Kidney tubule cell (primary cell): Measurements from ENCODE around the gene GADD45GIP1.
"Not testable (repeated sequence)": the region's sequence is repeated elsewhere in the genome, so short reads cannot be mapped to it uniquely, and the experiment has no call there.

ENCODE experiments used
- DNase-seq: peaks from one replicate; pipeline ENCODE4 v3.0.0-alpha.2; 2018; ENCODE audit warnings: low spot score

GADD45GIP1 gene

DNA sequence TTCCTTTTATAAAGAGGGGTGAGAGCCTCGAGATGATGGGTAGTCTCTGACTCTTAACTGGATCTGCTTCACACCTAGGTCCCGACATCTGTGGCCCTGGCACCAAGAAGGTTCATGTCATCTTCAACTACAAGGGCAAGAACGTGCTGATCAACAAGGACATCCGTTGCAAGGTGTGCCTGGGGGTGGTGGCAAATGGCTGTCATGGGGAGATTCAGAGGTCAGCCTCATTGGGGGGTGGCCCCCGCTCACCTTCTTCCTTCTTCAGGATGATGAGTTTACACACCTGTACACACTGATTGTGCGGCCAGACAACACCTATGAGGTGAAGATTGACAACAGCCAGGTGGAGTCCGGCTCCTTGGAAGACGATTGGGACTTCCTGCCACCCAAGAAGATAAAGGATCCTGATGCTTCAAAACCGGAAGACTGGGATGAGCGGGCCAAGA lies 17.0 kb downstream of the GADD45GIP1 start:
- no peak for DNase-seq

GRCh38 chr19:12938779-12939601 lies 18.0 kb downstream of the GADD45GIP1 start:
- DNase-seq = peak; percentile 42

DNA sequence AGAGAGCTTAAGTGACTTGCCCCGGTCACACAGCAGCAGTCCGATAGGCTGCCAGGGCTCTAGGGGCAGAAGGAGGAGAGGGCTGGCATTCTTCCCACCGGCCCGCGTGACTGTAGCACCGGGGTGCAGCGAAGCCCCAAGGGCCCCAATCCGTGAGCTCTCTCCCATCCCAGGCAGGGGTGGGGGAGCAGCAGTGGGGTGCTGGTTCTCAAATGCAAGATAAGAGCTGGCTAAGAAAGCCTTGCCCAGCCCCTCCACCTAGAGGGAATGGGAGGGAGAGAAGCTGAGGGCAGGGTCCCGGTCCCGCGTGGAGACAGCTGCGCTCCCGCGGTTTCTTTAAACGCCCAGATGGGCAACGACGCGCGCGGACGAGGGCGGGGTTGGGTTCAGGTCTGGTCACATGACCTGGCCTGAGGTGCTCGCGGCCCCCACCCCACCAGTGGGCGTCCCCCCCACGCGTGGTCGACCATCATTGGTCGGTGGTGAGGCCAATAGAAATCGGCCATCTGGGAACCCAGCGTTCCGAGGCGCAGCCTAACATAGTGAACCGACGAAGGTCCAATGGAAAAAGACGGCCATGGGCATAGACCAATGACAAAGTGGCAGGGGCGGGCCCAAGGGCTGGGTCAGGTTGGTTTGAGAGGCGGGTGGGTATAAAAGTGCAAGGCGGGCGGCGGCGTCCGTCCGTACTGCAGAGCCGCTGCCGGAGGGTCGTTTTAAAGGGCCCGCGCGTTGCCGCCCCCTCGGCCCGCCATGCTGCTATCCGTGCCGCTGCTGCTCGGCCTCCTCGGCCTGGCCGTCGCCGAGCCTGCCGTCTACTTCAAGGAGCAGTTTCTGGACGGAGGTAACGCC lies 18.9 kb downstream of the GADD45GIP1 start, which contains the start of gene CALR:
Gene CALR (plus strand): TSS at position 683 of the 852 bp plus-strand sequence. CDS start 71 bp downstream, at position 754.
- peak; percentile 99 for DNase-seq

DNA sequence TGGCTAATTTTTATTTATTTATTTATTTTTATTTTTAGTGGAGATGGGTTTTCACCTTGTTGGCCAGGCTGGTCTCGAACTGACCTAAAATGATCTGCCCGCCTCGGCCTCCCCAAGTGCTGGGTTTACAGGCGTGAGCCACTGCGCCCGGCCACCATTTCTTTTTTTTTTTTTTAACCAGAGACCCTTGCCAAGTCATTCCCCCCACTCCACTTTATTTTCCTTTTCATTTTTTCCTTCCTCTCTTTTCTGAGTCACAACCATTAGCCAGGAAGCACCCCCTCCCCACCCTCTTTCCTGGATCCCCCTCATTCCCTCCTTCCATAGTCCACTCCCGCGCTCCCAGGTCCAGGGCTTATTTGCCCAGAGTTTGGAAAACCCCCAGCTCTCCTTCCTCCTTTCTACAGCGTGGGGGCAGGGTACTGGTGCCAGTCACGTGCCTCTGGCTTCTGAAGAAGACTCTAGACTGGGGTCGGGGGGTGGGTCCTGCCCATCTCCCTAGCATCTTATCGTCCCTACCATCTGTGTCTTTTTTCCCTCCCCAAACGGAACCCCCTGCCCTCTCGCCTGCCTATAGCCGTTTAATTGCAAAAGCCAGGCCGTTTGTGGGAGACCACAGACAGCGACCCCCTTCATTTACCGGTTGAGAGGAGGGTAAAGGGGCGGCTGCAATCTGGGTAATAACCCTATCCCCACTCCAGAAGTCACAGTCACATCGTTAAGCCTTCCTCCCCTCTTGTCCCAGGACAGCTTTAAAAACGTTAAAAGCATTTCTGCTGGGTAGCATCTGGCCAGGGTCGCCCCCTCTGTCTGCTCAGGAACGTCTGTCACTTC lies 19.7 kb downstream of the GADD45GIP1 start:
- peak; percentile 55 for DNase-seq

DNA sequence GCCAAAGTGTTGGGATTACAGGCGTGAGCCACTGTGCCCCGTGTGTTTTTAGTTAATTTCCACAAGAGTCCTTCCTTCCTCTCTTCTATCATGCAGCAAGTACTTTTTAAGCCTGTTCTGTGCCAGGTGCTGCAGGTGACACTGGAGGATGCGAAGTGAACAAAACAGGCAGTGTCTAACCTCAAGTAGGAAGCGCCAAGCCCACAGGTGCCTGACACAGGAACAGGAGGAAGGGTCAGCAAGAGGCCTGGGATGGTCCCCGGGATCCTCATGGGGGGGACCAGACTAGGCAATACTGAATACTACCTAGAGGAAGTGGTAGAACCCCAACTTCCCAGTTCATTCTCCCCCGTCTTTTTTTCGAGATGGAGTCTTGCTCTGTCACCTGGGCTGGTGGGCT lies 20.4 kb downstream of the GADD45GIP1 start:
- DNase-seq = no peak

DNA sequence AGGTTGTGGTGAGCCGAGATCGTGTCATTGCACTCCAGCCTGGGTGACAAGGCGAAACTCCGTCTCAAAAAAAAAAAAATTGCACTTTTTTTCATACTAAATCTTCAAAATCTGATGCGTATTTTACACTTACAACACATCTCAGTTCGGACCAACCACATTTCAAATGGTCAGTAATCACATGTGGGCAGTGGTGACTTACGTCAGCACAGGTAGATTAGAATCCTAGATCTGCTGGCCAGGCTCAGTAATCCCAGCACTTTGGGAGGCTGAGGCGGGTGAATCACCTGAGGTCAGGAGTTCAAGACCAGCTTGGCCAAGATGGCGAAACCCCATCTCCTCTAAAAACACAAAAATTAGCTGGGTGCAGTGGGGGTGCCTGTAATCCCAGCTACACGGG lies 22.0 kb downstream of the GADD45GIP1 start:
- DNase-seq = no peak

GRCh38 chr19:12933287-12934072 lies 23.5 kb downstream of the GADD45GIP1 start, which contains the start of gene FARSA:
FARSA (minus strand) TSS chr19:12933711; CDS start chr19:12933696, 15 bp downstream.
- peak; percentile 91 for DNase-seq

GRCh38 chr19:12932392-12933286 lies 24.4 kb downstream of the GADD45GIP1 start:
- no peak for DNase-seq

DNA sequence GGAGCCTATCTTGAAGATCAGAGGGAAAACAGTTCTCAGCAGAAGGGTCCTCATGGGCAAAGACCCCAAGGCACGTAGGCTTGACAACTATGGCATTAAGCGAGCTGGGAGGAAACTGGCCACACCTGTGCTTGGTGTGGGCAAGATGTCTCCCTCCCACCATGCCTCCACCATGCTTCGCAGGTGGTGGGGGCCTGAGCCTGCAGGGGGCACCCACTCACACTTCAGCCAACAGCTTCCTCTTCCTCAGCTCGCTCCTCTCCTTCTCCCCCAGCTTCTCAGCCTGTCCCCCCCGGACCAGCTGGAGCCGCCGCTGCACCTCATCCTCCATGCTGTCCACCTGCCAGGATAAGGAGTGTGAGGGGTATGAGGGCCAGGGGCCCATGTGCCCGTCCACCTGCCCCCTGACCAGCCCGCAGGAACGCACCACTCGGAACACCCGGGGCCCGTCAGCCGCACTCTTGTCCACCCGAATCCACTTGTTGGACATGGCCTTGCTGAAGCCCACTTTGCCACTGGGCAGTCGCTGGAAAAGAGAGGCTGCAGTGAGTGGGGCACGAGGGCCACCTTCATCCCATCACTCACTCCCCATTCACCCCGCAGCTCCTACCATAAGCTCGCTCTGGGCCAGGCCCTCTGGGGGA lies 26.9 kb downstream of the GADD45GIP1 start:
- DNase-seq = no peak

DNA sequence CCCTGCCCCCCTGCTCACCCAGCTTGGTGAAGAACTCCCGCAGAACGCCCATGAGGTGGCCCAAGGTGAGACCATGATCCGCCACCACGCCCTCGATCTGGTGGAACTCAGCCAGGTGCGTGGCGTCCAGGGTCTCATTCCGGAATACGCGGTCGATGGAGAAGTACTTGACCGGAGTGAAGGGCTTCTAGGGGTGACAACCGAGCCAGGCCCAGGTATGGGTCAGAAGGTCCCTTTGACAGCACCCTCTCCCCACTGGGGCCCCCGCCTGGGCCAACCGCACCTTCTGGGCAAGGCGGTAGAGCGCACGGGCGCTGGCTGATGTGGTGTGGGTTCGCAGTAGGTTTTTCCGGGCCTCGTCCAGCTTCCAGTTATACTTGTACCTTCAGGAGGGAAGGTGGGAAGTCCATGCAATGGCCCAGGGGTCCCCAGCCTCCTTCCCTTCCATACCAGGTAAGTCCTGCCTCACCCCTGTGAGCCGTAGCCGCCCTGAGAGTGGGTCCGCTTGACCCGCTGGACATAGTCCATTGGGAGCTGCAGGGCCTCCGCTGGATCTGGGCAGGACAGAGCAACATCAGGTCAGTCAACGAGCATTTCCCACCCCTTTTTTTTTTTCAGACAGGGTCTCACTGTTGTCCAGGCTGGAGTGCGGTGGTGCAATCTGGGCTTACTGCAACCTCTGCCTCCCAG lies 32.3 kb downstream of the GADD45GIP1 start:
- no peak for DNase-seq

DNA sequence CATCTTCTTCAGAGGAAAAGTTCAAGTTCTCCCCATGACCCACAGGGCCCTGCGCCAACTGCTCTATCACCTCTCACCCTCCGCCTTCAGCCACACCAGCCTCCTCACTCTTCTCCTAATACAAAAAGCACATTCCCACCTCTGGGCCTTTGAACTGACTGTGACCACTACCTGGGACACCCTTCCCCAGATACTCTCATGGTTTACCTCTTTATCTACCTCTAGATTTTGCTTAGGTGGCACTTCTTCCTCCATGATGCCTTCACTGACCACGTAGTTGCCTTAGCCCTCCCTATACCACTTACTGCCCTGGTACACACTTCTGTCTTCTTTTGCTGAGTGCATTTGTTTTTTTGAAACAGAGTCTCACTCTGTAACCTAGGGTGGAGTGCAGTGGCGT lies 34.1 kb downstream of the GADD45GIP1 start:
- DNase-seq = no peak

DNA sequence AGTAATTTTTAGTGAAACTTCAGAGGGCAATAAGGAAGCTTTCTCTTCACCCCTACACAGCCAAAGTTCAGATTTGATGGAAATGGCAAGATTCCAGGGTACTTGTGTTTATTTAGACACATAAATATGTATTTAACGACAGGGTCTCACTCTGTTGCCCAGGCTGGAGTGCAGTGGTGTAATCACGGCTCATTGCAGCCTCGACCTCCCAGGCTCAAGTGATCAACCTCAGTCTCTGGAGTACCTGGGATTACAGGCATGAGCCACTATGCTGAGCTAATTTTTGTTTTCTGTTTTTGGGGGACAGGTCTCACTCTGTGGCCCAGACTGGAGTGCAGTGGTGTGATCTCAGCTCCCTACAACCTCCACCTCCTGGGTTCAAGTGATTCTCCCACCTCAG lies 36.0 kb downstream of the GADD45GIP1 start:
- DNase-seq = no peak

DNA sequence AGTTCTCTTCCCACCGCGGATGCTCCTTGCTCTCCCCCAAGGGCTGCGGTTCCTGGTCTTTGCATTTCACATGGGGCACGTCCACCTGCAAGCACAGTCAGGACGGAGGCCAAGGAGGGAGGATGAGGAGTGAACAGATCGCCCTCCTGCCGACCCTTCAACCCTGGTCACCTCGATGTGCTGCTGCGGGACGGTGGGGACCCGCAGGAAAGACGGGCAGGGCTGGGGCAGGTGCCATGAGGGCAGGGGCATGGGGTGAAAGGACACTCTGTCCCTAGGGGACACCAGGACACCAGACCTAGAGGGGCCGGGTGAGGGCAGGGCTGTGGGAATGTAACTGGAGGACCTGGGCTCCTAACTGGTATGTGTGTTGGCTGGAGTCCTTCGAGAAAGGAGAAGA lies 38.8 kb downstream of the GADD45GIP1 start:
- no peak for DNase-seq

GRCh38 chr19:12915860-12916259 lies 41.2 kb downstream of the GADD45GIP1 start:
- DNase-seq = not testable (repeated sequence)

- DNase-seq = no peak
Measured at GRCh38 chr19:12913851-12914690, 43.0 kb downstream of the GADD45GIP1 start.

GRCh38 chr19:12913011-12913561 lies 43.9 kb downstream of the GADD45GIP1 start:
- no peak for DNase-seq

DNA sequence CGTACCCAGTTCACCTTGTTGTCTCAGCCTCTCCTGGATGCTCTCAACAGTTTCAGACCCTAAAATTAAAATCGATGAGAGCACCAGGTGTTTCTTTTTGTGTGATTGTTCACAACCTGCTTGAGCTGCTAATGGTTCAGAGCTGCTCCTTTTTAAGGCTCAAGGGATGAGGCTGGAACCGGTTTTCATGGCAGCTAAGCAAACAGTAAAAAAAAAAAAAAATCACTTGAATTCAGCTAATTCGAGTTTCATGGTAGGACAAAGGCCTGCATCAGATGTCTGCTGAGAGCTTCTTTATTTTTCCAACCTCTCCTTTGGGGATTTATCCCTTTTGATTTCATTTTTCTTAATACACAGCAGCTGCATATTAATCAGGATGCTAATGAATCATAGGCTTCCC lies 44.5 kb downstream of the GADD45GIP1 start:
- DNase-seq = no peak

- no peak for DNase-seq
Measured at GRCh38 chr19:12907166-12907565, 49.9 kb downstream of the GADD45GIP1 start.
